ENCODE data around the gene LRCH3.
"Not testable (repeated sequence)": the region's sequence is repeated elsewhere in the genome, so short reads cannot be mapped to it uniquely, and the experiment has no call there.

LRCH3 gene

DNA sequence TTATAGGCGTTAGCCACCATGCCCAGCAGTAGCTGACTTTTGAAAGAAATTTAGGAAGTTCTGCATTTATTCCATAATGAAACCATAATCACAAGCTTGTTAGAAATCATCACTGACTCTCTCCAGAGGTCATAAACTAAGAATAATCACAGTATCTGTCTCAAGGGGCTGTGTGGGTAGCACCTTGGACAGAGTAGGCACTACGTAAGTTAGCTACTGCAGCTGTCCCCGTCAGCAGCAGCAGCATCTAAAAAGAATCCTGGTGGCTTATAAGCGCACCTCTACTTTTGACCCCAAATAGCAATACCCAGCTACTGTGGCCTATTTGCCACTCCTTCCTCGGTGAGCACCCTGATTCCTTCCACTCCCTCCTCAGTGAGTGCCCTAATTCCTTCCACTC lies 101.1 kb downstream of the LRCH3 start:
- TF ChIP-seq, protein P1, sequence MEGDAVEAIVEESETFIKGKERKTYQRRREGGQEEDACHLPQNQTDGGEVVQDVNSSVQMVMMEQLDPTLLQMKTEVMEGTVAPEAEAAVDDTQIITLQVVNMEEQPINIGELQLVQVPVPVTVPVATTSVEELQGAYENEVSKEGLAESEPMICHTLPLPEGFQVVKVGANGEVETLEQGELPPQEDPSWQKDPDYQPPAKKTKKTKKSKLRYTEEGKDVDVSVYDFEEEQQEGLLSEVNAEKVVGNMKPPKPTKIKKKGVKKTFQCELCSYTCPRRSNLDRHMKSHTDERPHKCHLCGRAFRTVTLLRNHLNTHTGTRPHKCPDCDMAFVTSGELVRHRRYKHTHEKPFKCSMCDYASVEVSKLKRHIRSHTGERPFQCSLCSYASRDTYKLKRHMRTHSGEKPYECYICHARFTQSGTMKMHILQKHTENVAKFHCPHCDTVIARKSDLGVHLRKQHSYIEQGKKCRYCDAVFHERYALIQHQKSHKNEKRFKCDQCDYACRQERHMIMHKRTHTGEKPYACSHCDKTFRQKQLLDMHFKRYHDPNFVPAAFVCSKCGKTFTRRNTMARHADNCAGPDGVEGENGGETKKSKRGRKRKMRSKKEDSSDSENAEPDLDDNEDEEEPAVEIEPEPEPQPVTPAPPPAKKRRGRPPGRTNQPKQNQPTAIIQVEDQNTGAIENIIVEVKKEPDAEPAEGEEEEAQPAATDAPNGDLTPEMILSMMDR (IDR thresholded peaks at IDR 0.05; ENCODE audit: insufficient read depth, missing control alignments): no peak
- FAIRE-seq: no peak
- no peak for DNase-seq (ENCODE audit: insufficient read length, low spot score)

GRCh38 chr3:197896421-197896820 lies 105.4 kb downstream of the LRCH3 start:
- DNase-seq (ENCODE audit: insufficient read length, low spot score): no peak
- TF ChIP-seq, protein P1 (IDR thresholded peaks at IDR 0.05; ENCODE audit: insufficient read depth, missing control alignments): no peak
- no peak for FAIRE-seq

GRCh38 chr3:197899833-197900478 lies 108.9 kb downstream of the LRCH3 start:
- no peak for DNase-seq (ENCODE audit: insufficient read length, low spot score)
- FAIRE-seq: no peak
- TF ChIP-seq, protein P1 (IDR thresholded peaks at IDR 0.05; ENCODE audit: insufficient read depth, missing control alignments): no peak

- DNase-seq (ENCODE audit: insufficient read length, low spot score) (no peak), FAIRE-seq (no peak)
- TF ChIP-seq, protein P1 (IDR thresholded peaks at IDR 0.05; ENCODE audit: insufficient read depth, missing control alignments): no peak
Measured at GRCh38 chr3:197901626-197902025, 110.6 kb downstream of the LRCH3 start.

DNA sequence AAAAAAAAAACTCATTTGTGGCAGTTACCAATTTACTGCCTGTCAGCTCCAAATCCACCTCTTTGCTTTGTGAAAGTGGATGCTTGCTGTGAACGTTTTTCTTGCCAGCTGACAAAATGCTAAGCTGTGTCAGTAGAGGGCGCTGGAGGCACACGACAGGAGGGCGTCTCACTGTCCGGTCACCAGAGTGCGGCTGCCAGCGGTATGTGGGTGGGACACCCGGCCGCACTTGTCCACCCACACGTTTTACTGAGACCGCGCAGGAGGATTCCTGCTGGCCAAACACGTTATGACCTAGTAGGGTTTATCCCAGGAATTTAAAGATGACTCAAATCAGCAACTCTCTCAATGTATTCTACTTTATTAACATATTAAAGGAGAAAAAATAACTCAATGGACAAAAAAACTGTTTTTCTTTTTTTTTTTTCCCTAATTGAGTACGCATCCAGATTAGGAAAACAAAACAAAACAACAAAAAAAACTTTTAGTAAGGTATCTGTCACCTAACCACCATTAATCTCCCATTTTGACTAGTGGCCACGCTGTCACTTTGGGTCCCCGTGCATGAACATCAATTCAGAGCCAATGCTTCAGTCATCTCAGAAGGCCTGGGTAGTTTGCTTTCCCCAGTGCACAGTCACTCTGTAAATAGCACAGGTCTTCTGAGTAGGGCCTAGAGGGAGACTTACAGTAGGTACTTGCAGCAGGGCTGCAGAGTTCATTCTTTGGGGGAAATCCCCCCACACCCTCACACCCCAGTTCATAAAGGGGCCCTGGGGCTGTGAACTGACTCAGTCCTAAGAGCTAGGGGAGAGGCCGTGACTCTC lies 115.2 kb downstream of the LRCH3 start:
- no peak for FAIRE-seq
- DNase-seq (ENCODE audit: insufficient read length, low spot score): peak; percentile 25
- TF ChIP-seq, protein P1 (IDR thresholded peaks at IDR 0.05; ENCODE audit: insufficient read depth, missing control alignments): peak; percentile 98

GRCh38 chr3:197906850-197907187 lies 115.8 kb downstream of the LRCH3 start:
- TF ChIP-seq, protein P1 (IDR thresholded peaks at IDR 0.05; ENCODE audit: insufficient read depth, missing control alignments): no peak
- DNase-seq (ENCODE audit: insufficient read length, low spot score) (no peak), FAIRE-seq (no peak)

DNA sequence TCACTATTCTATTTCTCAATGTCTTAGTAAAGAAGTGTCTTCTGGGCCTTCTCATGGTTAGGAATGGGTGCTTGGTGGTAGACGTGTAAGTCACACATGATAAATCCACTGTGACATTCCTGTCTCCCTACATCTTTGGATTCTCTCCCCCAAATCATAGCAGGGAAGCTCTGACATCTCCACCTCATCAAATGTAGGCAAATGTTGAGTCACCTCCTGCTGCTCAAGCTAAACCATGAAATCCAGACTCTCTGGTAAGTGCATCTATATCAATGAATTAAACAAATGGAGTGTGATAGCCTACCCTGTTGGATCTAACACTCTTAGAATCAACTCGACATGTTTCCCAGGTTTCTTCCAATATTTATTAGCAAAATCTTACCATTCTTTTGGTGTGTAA lies 116.1 kb downstream of the LRCH3 start:
- no peak for FAIRE-seq
- TF ChIP-seq, protein P1 (IDR thresholded peaks at IDR 0.05; ENCODE audit: insufficient read depth, missing control alignments): no peak
- no peak for DNase-seq (ENCODE audit: insufficient read length, low spot score)

DNA sequence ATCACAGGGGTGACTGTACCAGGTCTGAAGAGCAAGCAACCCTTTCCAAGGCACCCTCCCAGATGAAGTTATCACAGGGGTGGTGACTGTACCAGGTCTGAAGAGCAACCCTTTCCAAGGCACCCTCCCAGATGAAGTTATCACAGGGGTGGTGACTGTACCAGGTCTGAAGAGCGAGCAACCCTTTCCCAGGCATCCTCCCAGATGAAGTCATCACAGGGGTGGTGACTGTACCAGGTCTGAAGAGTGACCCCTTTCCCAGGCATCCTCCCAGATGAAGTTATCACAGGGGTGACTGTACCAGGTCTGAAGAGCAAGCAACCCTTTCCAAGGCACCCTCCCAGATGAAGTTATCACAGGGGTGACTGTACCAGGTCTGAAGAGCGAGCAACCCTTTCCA lies 117.5 kb downstream of the LRCH3 start:
- not testable (repeated sequence) for DNase-seq (ENCODE audit: insufficient read length, low spot score); FAIRE-seq
